NCI-H226 (cell line): ENCODE data around the gene THOC2.
"Not testable (repeated sequence)": the region's sequence is repeated elsewhere in the genome, so short reads cannot be mapped to it uniquely, and the experiment has no call there.

ENCODE experiments used
- DNase-seq: peaks from one replicate; pipeline ENCODE4 v3.0.0-alpha.2; 2015

THOC2 gene

GRCh38 chrX:123732670-123733363 is at the start of gene THOC2:
Gene THOC2, minus strand, starts transcription at chrX:123733052. Its CDS starts 30 bp downstream, at chrX:123733022.
- peak; percentile 67 for DNase-seq

- DNase-seq, result not testable (repeated sequence)
Measured at GRCh38 chrX:123781786-123782185, 48.9 kb upstream of the THOC2 start.

- no peak for DNase-seq
Measured at GRCh38 chrX:123779908-123780396, 47.1 kb upstream of the THOC2 start.

- DNase-seq, result no peak
Measured at GRCh38 chrX:123773258-123773988, 40.6 kb upstream of the THOC2 start.

- DNase-seq, result no peak
Measured at GRCh38 chrX:123771449-123772064, 38.7 kb upstream of the THOC2 start.

- peak; percentile 73 for DNase-seq
Measured at GRCh38 chrX:123764967-123765871, 32.4 kb upstream of the THOC2 start.

GRCh38 chrX:123759849-123760248 is 27.0 kb upstream of the THOC2 start:
- DNase-seq, result not testable (repeated sequence)

- not testable (repeated sequence) for DNase-seq
Measured at GRCh38 chrX:123757794-123758193, 24.9 kb upstream of the THOC2 start.

GRCh38 chrX:123756320-123756719 is 23.5 kb upstream of the THOC2 start:
- no peak for DNase-seq

- DNase-seq, result no peak
Measured at GRCh38 chrX:123755107-123755506, 22.3 kb upstream of the THOC2 start.

GRCh38 chrX:123753656-123754350 is 21.0 kb upstream of the THOC2 start:
- DNase-seq, result no peak

GRCh38 chrX:123749643-123750042 is 16.8 kb upstream of the THOC2 start:
- no peak for DNase-seq

- DNase-seq, result no peak
Measured at GRCh38 chrX:123745511-123745910, 12.7 kb upstream of the THOC2 start.

GRCh38 chrX:123743312-123743711 is 10.5 kb upstream of the THOC2 start:
- DNase-seq, result no peak

GRCh38 chrX:123742440-123742839 is 9.6 kb upstream of the THOC2 start:
- no peak for DNase-seq

GRCh38 chrX:123740536-123740935 is 7.7 kb upstream of the THOC2 start:
- DNase-seq, result no peak

GRCh38 chrX:123740006-123740405 is 7.2 kb upstream of the THOC2 start:
- no peak for DNase-seq

GRCh38 chrX:123739474-123739873 is 6.6 kb upstream of the THOC2 start:
- DNase-seq, result no peak

GRCh38 chrX:123738378-123738940 is 5.6 kb upstream of the THOC2 start:
- no peak for DNase-seq

GRCh38 chrX:123736333-123736921 is 3.6 kb upstream of the THOC2 start:
- peak; percentile 33 for DNase-seq

GRCh38 chrX:123735137-123735536 is 2.3 kb upstream of the THOC2 start:
- not testable (repeated sequence) for DNase-seq
